HG03354 (cell line): Measurements from ENCODE around the gene CDK5.

ENCODE experiments used
- ATAC-seq: cut with Tn5 transposase; IDR thresholded peaks from one replicate; pipeline ENCODE4 v1.9.1; 2021; ENCODE audit warnings: mild to moderate bottlenecking; ENCODE audit not compliant: unreplicated experiment, poor library complexity, severe bottlenecking

CDK5 gene

DNA sequence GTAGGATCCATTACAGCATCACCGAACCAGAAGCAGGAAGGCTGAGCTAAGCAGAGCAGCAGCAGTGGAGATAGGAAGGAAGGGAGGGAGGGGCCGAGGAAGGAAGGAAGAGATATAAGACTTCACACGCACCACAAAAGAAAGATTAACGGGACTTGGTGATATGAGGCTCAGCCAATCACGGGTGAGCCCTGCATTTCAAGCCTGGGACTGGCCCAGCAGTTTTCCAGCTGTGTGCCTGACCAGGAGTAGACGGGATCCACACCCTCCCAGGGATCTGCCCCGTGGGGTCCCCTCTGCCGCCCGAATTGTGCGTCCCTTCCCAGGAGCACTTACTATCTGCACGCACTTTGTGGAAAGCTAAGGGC is 49.6 kb downstream of the CDK5 start:
- no peak for ATAC-seq

DNA sequence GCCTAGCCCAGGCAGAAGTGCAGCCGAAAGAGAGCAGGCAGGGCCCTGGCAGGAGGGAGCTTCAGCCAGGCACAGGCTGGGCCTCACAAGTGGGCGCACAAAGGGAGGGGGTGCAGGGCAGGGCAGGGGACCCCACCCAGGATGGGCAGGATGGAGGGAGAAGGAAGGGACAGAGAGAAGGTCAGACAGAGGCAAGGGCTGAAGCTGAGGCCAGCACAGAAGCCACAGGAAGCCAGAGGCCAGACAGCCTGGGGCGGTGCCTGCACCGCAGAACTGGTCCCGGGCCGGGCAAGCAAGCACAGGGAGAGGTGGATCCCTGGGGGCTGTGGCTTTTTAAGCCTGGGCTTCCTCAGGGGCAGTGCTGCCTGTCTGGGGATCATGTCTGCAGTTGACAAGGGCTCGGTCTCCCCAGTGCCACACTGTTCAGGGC is 50.2 kb downstream of the CDK5 start:
- ATAC-seq = no peak

DNA sequence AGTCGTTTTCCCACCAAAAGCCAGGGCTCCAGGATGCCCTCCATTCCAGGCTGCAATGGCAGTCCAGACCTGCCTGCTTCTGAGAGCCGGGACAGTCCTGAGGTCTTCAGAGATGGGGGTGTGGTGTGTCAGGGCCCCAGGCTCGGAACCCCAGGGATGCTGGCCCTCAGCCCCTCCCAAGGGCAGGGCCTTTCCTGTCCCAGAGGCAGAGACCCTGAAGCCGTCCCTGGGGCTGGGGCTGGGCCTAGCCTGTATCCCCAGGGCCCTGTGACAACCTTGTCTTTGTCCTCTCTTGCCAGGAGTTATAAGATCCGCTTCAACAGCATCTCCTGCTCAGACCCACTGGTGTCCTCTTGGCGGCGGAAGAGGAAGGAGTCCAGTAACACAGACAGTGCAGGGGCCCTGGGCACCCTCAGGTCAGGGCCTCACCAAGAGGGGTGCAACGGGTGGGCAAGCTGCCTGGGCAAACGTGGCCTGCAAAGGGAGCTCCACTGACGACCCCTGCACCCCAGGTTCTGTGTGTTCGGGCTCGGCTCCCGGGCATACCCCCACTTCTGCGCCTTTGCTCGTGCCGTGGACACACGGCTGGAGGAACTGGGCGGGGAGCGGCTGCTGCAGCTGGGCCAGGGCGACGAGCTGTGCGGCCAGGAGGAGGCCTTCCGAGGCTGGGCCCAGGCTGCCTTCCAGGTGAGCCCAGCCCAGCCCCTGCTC is 51.0 kb downstream of the CDK5 start:
- ATAC-seq = no peak

DNA sequence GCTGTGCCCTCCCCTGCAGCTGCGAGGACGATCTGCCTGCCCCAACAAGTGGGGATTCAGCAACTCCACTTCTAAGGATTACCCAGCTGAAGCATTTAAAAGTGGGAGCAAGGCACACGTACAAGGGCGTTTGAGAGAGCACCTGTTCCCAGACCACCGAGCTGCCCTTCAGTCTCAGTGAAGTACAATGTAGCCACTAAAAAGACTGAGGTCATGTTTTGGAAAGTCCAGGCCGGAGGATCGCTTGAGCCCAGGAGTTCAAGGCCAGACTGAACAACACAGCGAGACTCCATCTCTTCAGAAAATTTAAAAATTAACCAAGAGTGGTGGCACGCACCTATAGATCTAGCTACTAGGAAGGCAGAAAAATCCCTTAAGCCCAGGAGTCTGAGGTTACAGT is 52.1 kb downstream of the CDK5 start:
- ATAC-seq = no peak
